ENCODE results near the gene MOB2. TPM values are rescaled to one million over a fixed set of nuclear protein-coding genes. Genes with fewer than 3 reads are reported as not detected.

Gene MOB2
- total RNA-seq, 2 donors from 2014 or later = 31.4 to 87.7 TPM

- DNase-seq (ENCODE audit: low spot score) (no peak), ATAC-seq (ENCODE audit: insufficient number of reproducible peaks, low FRiP score, low read depth) (no peak)
- TF ChIP-seq CTCF (IDR thresholded peaks at IDR 0.05) = no peak
- peaks cover 24% of the 10 kb centered on the region for H3K9me3 ChIP-seq
- no peak overlapping the region for H3K27ac ChIP-seq
- no peak overlapping the region for H3K4me3 ChIP-seq
- no peaks in the 10 kb centered on the region for H3K27me3 ChIP-seq (replicated peaks; ENCODE audit: insufficient read depth)
- no peaks in the 10 kb centered on the region for H3K4me1 ChIP-seq (ENCODE audit: control insufficient read depth in 1 of 2, low read depth in 2 of 2)
- no peaks in the 10 kb centered on the region for H3K36me3 ChIP-seq
Observed at GRCh38 chr11:1422981-1423380, 63.6 kb downstream of the MOB2 start.

GRCh38 chr11:1422481-1422880, 64.1 kb downstream of the MOB2 start:
- no peaks in the 10 kb centered on the region for H3K27me3 ChIP-seq (replicated peaks; ENCODE audit: insufficient read depth)
- H3K27ac ChIP-seq = no peak overlapping the region
- no peaks in the 10 kb centered on the region for H3K36me3 ChIP-seq
- H3K4me1 ChIP-seq (ENCODE audit: control insufficient read depth in 1 of 2, low read depth in 2 of 2) = no peaks in the 10 kb centered on the region
- H3K9me3 ChIP-seq = peaks cover 29% of the 10 kb centered on the region
- DNase-seq (ENCODE audit: low spot score) (no peak), ATAC-seq (ENCODE audit: insufficient number of reproducible peaks, low FRiP score, low read depth) (no peak)
- no peak for TF ChIP-seq CTCF (IDR thresholded peaks at IDR 0.05)
- H3K4me3 ChIP-seq = no peak overlapping the region

GRCh38 chr11:1421291-1421690, 65.3 kb downstream of the MOB2 start:
- peaks cover 36% of the 10 kb centered on the region for H3K9me3 ChIP-seq
- no peaks in the 10 kb centered on the region for H3K27me3 ChIP-seq (replicated peaks; ENCODE audit: insufficient read depth)
- ATAC-seq (ENCODE audit: insufficient number of reproducible peaks, low FRiP score, low read depth) = no peak
- no peak for TF ChIP-seq CTCF (IDR thresholded peaks at IDR 0.05)
- no peak overlapping the region for H3K4me3 ChIP-seq
- no peak overlapping the region for H3K27ac ChIP-seq
- H3K36me3 ChIP-seq = no peaks in the 10 kb centered on the region
- no peak for DNase-seq (ENCODE audit: low spot score)
- H3K4me1 ChIP-seq (ENCODE audit: control insufficient read depth in 1 of 2, low read depth in 2 of 2) = no peaks in the 10 kb centered on the region

GRCh38 chr11:1419811-1420210, 66.8 kb downstream of the MOB2 start:
- ATAC-seq (ENCODE audit: insufficient number of reproducible peaks, low FRiP score, low read depth) (no peak), DNase-seq (ENCODE audit: low spot score) (no peak)
- Histone ChIP-seq H3K27me3 (replicated peaks; ENCODE audit: insufficient read depth) (no peaks in the 10 kb centered on the region), H3K36me3 (no peaks in the 10 kb centered on the region), H3K4me3 (no peak overlapping the region), H3K9me3 (peaks cover 36% of the 10 kb centered on the region), H3K4me1 (ENCODE audit: control insufficient read depth in 1 of 2, low read depth in 2 of 2) (no peaks in the 10 kb centered on the region), H3K27ac (no peak overlapping the region)
- no peak for TF ChIP-seq CTCF (IDR thresholded peaks at IDR 0.05)

Other genes starting within 250 kb of the MOB2 start
- gene TOLLIP, start 177.1 kb downstream of the MOB2 start, total RNA-seq = 10 to 100 TPM; 46.0 to 46.3 TPM
- 1 to 10 TPM in 1 of 2 donors, not detected in 1; 1.2 TPM for gene BRSK2, start 96.8 kb downstream of the MOB2 start, total RNA-seq
- 1 to 10 TPM; 3.7 to 7.6 TPM for gene DUSP8, start 85.5 kb upstream of the MOB2 start, total RNA-seq
- not detected for gene KRTAP5-1, start 98.5 kb upstream of the MOB2 start, total RNA-seq
- not detected for gene KRTAP5-2, start 111.5 kb upstream of the MOB2 start, total RNA-seq
- not detected for gene KRTAP5-3, start 121.7 kb upstream of the MOB2 start, total RNA-seq
- not detected for gene KRTAP5-4, start 135.4 kb upstream of the MOB2 start, total RNA-seq
- not detected for gene KRTAP5-5, start 143.0 kb upstream of the MOB2 start, total RNA-seq
- gene KRTAP5-6, start 210.4 kb upstream of the MOB2 start, total RNA-seq = not detected

All from thoracic aorta (tissue), 2 donors.